ENCODE measurements around the gene FNTB.
"Not testable (repeated sequence)": the region's sequence is repeated elsewhere in the genome, so short reads cannot be mapped to it uniquely, and the experiment has no call there.

The FNTB gene

DNA sequence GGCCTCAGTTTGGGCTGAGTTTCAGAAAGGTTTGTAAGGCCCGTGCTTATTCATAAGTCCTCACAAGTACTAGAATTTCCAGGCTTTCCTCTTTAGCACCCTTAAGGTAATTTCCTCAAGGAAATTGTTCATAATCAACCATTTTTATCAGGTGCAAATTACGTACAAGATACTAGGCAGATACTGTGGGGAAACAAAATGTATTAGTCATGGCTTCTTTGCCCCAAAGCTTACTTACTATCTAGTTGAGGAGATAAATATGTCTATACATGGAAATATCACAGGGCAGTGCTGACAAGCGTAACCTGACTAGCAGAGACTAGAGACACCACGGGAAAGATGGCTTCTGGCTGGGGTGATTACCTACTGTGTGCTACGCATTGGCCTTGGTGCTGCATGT, 93.1 kb downstream of the FNTB start:
- H3K27me3 ChIP-seq (ENCODE audit: insufficient read depth, low read length, poor library complexity) = no peaks in the 10 kb centered on the region
- no peak overlapping the region for H2BK120ac ChIP-seq (ENCODE audit: low read depth, low read length)
- no peak overlapping the region for H3K4me3 ChIP-seq (ENCODE audit: low read length)
- no peak overlapping the region for H4K8ac ChIP-seq (ENCODE audit: low read depth, low read length)
- peak; percentile 88 for DNase-seq
- H3K4me2 ChIP-seq (ENCODE audit: low read length) = no peak overlapping the region
- H3K27ac ChIP-seq (ENCODE audit: low read depth, low read length) = no peak overlapping the region
- H4K5ac ChIP-seq (ENCODE audit: low read length) = no peak overlapping the region
- WGBS (ENCODE audit: extremely low coverage, insufficient coverage, low lambda C conversion rate) = no CpG with 5 or more reads among the region's 5 CpGs
- peaks cover 9% of the 10 kb centered on the region for H3K36me3 ChIP-seq (ENCODE audit: control insufficient read depth, insufficient read depth, low read length)
- H2AK5ac ChIP-seq (ENCODE audit: low read length) = no peak overlapping the region
- no peak overlapping the region for H3K9ac ChIP-seq (ENCODE audit: low read length)
- H3K79me2 ChIP-seq (ENCODE audit: control insufficient read depth, insufficient read depth, low read length) = peaks cover 9% of the 10 kb centered on the region
- H2BK15ac ChIP-seq (replicated peaks; ENCODE audit: low read depth) = no peak overlapping the region
- peaks cover 17% of the 10 kb centered on the region for H3K79me1 ChIP-seq (ENCODE audit: low read length)
- H2BK5ac ChIP-seq (ENCODE audit: low read length) = no peak overlapping the region
- H3K23ac ChIP-seq (ENCODE audit: low read length) = no peak overlapping the region
- H3K4ac ChIP-seq (ENCODE audit: low read depth, low read length) = no peak overlapping the region
- H3K18ac ChIP-seq (ENCODE audit: low read length) = no peak overlapping the region
- H3K56ac ChIP-seq (ENCODE audit: low read length) = peak overlapping the region; percentile 43
- peaks cover 5% of the 10 kb centered on the region for H3K4me1 ChIP-seq (ENCODE audit: control insufficient read depth, low read depth, low read length)

DNA sequence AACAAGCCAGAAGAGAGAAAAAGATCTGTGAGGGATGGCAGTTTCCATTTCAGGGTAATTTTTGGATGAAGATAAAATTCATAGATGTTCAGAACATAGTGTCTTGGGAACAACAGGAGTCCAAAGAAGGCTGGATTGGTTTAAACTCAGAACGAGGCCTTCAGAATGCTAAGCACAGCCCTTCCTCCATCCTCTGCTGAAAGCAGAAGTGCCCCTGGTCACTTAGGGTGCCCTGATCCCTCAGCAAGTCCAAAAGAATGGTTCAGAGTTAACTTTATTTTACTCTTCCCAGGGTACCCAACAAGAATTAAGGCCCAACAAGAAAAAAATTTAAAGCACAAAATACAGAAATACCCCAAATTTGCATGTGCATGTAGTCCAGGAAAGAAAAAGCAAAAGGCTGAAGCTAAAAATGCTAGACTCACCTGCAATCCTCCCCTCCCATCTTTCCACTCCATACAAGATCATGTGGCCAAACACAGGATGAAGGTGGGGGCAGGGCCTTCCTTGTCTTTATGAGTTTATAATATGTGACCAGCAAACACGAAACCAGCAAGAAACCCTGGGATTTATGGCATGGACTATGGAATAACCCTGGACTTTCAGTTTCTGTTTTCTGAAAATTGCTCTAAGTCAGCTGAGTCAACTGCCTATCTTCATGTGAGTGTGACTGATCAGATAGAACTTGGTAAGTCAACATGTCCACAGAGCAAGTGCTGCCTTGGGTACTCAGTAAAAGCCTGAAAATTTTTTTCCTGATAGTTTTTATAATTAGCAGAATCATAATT, 94.5 kb downstream of the FNTB start:
- Histone ChIP-seq H3K79me1 (ENCODE audit: low read length) (peaks cover 20% of the 10 kb centered on the region), H3K18ac (ENCODE audit: low read length) (no peak overlapping the region), H3K79me2 (ENCODE audit: control insufficient read depth, insufficient read depth, low read length) (peaks cover 11% of the 10 kb centered on the region), H3K27me3 (ENCODE audit: insufficient read depth, low read length, poor library complexity) (no peaks in the 10 kb centered on the region), H3K4me3 (ENCODE audit: low read length) (no peak overlapping the region), H2AK5ac (ENCODE audit: low read length) (no peak overlapping the region), H3K9ac (ENCODE audit: low read length) (no peak overlapping the region), H3K23ac (ENCODE audit: low read length) (no peak overlapping the region), H3K4me1 (ENCODE audit: control insufficient read depth, low read depth, low read length) (peaks cover 5% of the 10 kb centered on the region), H3K36me3 (ENCODE audit: control insufficient read depth, insufficient read depth, low read length) (peaks cover 9% of the 10 kb centered on the region), H2BK15ac (replicated peaks; ENCODE audit: low read depth) (no peak overlapping the region), H3K27ac (ENCODE audit: low read depth, low read length) (no peak overlapping the region), H2BK120ac (ENCODE audit: low read depth, low read length) (no peak overlapping the region), H3K4ac (ENCODE audit: low read depth, low read length) (no peak overlapping the region), H3K4me2 (ENCODE audit: low read length) (no peak overlapping the region), H3K56ac (ENCODE audit: low read length) (no peak overlapping the region), H4K5ac (ENCODE audit: low read length) (no peak overlapping the region), H2BK5ac (ENCODE audit: low read length) (no peak overlapping the region), H4K8ac (ENCODE audit: low read depth, low read length) (no peak overlapping the region)
- DNase-seq = no peak
- WGBS (ENCODE audit: extremely low coverage, insufficient coverage, low lambda C conversion rate) = no CpG with 5 or more reads among the region's 2 CpGs

GRCh38 chr14:65082930-65083329, 96.2 kb downstream of the FNTB start:
- Histone ChIP-seq H3K4ac (ENCODE audit: low read depth, low read length) (no peak overlapping the region), H2BK5ac (ENCODE audit: low read length) (no peak overlapping the region), H4K8ac (ENCODE audit: low read depth, low read length) (no peak overlapping the region), H3K4me3 (ENCODE audit: low read length) (no peak overlapping the region), H3K27me3 (ENCODE audit: insufficient read depth, low read length, poor library complexity) (no peaks in the 10 kb centered on the region), H3K27ac (ENCODE audit: low read depth, low read length) (no peak overlapping the region), H3K36me3 (ENCODE audit: control insufficient read depth, insufficient read depth, low read length) (peaks cover 5% of the 10 kb centered on the region), H3K79me1 (ENCODE audit: low read length) (peaks cover 18% of the 10 kb centered on the region), H3K9ac (ENCODE audit: low read length) (no peak overlapping the region), H2AK5ac (ENCODE audit: low read length) (no peak overlapping the region), H2BK120ac (ENCODE audit: low read depth, low read length) (no peak overlapping the region), H2BK15ac (replicated peaks; ENCODE audit: low read depth) (no peak overlapping the region), H3K4me1 (ENCODE audit: control insufficient read depth, low read depth, low read length) (peaks cover 5% of the 10 kb centered on the region), H3K18ac (ENCODE audit: low read length) (no peak overlapping the region), H3K79me2 (ENCODE audit: control insufficient read depth, insufficient read depth, low read length) (peaks cover 11% of the 10 kb centered on the region), H4K5ac (ENCODE audit: low read length) (no peak overlapping the region), H3K56ac (ENCODE audit: low read length) (no peak overlapping the region), H3K23ac (ENCODE audit: low read length) (no peak overlapping the region), H3K4me2 (ENCODE audit: low read length) (no peak overlapping the region)
- DNase-seq = no peak
- WGBS (ENCODE audit: extremely low coverage, insufficient coverage, low lambda C conversion rate) = no CpG with 5 or more reads among the region's 2 CpGs

GRCh38 chr14:65084554-65085505, 98.1 kb downstream of the FNTB start:
- Histone ChIP-seq H4K8ac (ENCODE audit: low read depth, low read length) (no peak overlapping the region), H3K79me2 (ENCODE audit: control insufficient read depth, insufficient read depth, low read length) (peaks cover 9% of the 10 kb centered on the region), H3K23ac (ENCODE audit: low read length) (no peak overlapping the region), H2AK5ac (ENCODE audit: low read length) (no peak overlapping the region), H2BK15ac (replicated peaks; ENCODE audit: low read depth) (no peak overlapping the region), H3K18ac (ENCODE audit: low read length) (no peak overlapping the region), H3K27me3 (ENCODE audit: insufficient read depth, low read length, poor library complexity) (no peaks in the 10 kb centered on the region), H3K4ac (ENCODE audit: low read depth, low read length) (no peak overlapping the region), H2BK5ac (ENCODE audit: low read length) (no peak overlapping the region), H3K79me1 (ENCODE audit: low read length) (peaks cover 15% of the 10 kb centered on the region), H2BK120ac (ENCODE audit: low read depth, low read length) (no peak overlapping the region), H3K9ac (ENCODE audit: low read length) (no peak overlapping the region), H3K4me3 (ENCODE audit: low read length) (no peak overlapping the region), H4K5ac (ENCODE audit: low read length) (no peak overlapping the region), H3K4me1 (ENCODE audit: control insufficient read depth, low read depth, low read length) (no peaks in the 10 kb centered on the region), H3K56ac (ENCODE audit: low read length) (no peak overlapping the region), H3K36me3 (ENCODE audit: control insufficient read depth, insufficient read depth, low read length) (peaks cover 11% of the 10 kb centered on the region), H3K27ac (ENCODE audit: low read depth, low read length) (no peak overlapping the region), H3K4me2 (ENCODE audit: low read length) (no peak overlapping the region)
- DNase-seq = no peak
- no CpG with 5 or more reads among the region's 6 CpGs for whole genome bisulfite sequencing (ENCODE audit: extremely low coverage, insufficient coverage, low lambda C conversion rate)

DNA sequence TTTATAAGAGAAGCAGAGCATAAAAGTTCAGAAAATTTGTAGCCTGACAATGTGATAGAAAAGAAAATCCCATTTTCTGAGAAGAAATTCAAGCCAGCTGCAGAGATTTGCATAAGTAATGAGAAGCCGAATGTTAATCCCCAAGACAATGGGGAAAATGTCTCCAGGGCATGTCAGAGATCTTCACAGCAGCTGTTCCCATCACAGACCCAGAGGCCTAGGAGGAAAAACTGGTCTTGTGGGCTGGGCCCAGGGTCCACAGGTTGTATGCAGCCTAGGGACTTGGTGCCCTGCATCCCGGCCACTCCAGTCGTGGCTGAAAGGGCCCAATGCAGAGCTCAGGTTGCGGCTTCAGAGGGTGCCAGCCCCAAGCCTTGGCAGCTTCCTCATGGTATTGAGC, 100.0 kb downstream of the FNTB start:
- not testable (repeated sequence) for H3K23ac ChIP-seq (ENCODE audit: low read length); H3K9ac ChIP-seq (ENCODE audit: low read length); H3K4me1 ChIP-seq (ENCODE audit: control insufficient read depth, low read depth, low read length); H3K4ac ChIP-seq (ENCODE audit: low read depth, low read length); H4K5ac ChIP-seq (ENCODE audit: low read length); H3K79me2 ChIP-seq (ENCODE audit: control insufficient read depth, insufficient read depth, low read length); H3K4me2 ChIP-seq (ENCODE audit: low read length); H2BK15ac ChIP-seq (replicated peaks; ENCODE audit: low read depth); H3K27ac ChIP-seq (ENCODE audit: low read depth, low read length); H2AK5ac ChIP-seq (ENCODE audit: low read length); H2BK120ac ChIP-seq (ENCODE audit: low read depth, low read length); H3K56ac ChIP-seq (ENCODE audit: low read length); H3K27me3 ChIP-seq (ENCODE audit: insufficient read depth, low read length, poor library complexity); H3K4me3 ChIP-seq (ENCODE audit: low read length); H2BK5ac ChIP-seq (ENCODE audit: low read length); H3K18ac ChIP-seq (ENCODE audit: low read length); H4K8ac ChIP-seq (ENCODE audit: low read depth, low read length)
- Histone ChIP-seq H3K79me1 (ENCODE audit: low read length) (peaks cover 17% of the 10 kb centered on the region), H3K36me3 (ENCODE audit: control insufficient read depth, insufficient read depth, low read length) (peaks cover 14% of the 10 kb centered on the region)
- DNase-seq = peak; percentile 50
- no CpG with 5 or more reads among the region's 4 CpGs for WGBS (ENCODE audit: extremely low coverage, insufficient coverage, low lambda C conversion rate)

Data from mesendoderm (in vitro differentiated cells).